Measurements from ENCODE around the gene BRWD1.

- TF ChIP-seq SP4 (IDR thresholded peaks at IDR 0.05; ENCODE audit: low read length) (no peak), SUZ12 (IDR thresholded peaks at IDR 0.05; ENCODE audit: low read length) (no peak), CTCF (IDR thresholded peaks at IDR 0.05; ENCODE audit: control extremely low read depth in 1 of 3, insufficient read depth in 1 of 3, low read depth in 1 of 3, low read length in 3 of 3) (no peak), POLR2A (IDR thresholded peaks at IDR 0.05; ENCODE audit: control extremely low read depth in 1 of 2, low read depth in 2 of 2, low read length in 2 of 2) (no peak), SIX5 (IDR thresholded peaks at IDR 0.05; ENCODE audit: low read depth, low read length) (no peak)
These were observed 39.9 kb upstream of the BRWD1 start for GRCh38 chr21:39353295-39353694.

Data from H1 (cell line).